Mesenchymal stem cell (in vitro differentiated cells and primary cell): ENCODE results near the gene EEIG1.

Experiments
- DNase-seq: peaks from one replicate; pipeline ENCODE4 v3.0.0-alpha.2; 2013
- H2AFZ ChIP-seq: one replicate; pipeline ENCODE4 v1.6.1; 2013; ENCODE audit warnings: low read depth, mild to moderate bottlenecking, control low read depth, inconsistent platforms, low read length, moderate library complexity
- H2AK5ac ChIP-seq: 2 replicates; pipeline ENCODE4 v1.6.1; 2013; ENCODE audit warnings: low read length, moderate library complexity, mild to moderate bottlenecking, inconsistent platforms; ENCODE audit not compliant: severe bottlenecking
- H2BK120ac ChIP-seq: one replicate; pipeline ENCODE4 v1.6.1; 2013; ENCODE audit warnings: low read depth, mild to moderate bottlenecking, inconsistent platforms, low read length, moderate library complexity
- H2BK12ac ChIP-seq, 2 experiments: one replicate each; pipeline ENCODE4 v1.6.1; 2013; ENCODE audit warnings: inconsistent platforms in 2 of 2, low read length in 2 of 2, mild to moderate bottlenecking in 2 of 2, moderate library complexity in 2 of 2, control low read depth in 1 of 2
- H2BK15ac ChIP-seq: one replicate; pipeline ENCODE4 v1.6.1; 2013; ENCODE audit warnings: mild to moderate bottlenecking, low read depth, inconsistent platforms; ENCODE audit not compliant: poor library complexity, severe bottlenecking
- H2BK5ac ChIP-seq: 2 replicates; pipeline ENCODE4 v1.6.1; 2013; ENCODE audit warnings: low read depth, mild to moderate bottlenecking, low read length, control low read depth, inconsistent platforms; ENCODE audit not compliant: poor library complexity, severe bottlenecking
- H3K14ac ChIP-seq, 2 experiments: one replicate each; pipeline ENCODE4 v1.6.1; 2013; ENCODE audit warnings: inconsistent platforms in 2 of 2, low read length in 2 of 2, control low read depth in 1 of 2, mild to moderate bottlenecking in 1 of 2, moderate library complexity in 1 of 2
- H3K18ac ChIP-seq, 2 experiments: one replicate each; pipeline ENCODE4 v1.6.1; 2013; ENCODE audit warnings: inconsistent platforms in 2 of 2, low read length in 2 of 2, control low read depth in 1 of 2, low read depth in 1 of 2, mild to moderate bottlenecking in 1 of 2
- H3K23ac ChIP-seq, 2 experiments: one replicate each; pipeline ENCODE4 v1.6.1; 2013; ENCODE audit warnings: inconsistent platforms in 2 of 2, low read length in 2 of 2, mild to moderate bottlenecking in 2 of 2, moderate library complexity in 2 of 2, control low read depth in 1 of 2
- H3K27ac ChIP-seq: 2 replicates; pipeline ENCODE4 v1.5.1; 2013; ENCODE audit warnings: mild to moderate bottlenecking, moderate library complexity, low read length, control low read depth, inconsistent platforms; ENCODE audit not compliant: poor library complexity, severe bottlenecking
- H3K27me3 ChIP-seq, 2 experiments: 2 replicates each; pipeline versions ENCODE4 v1.6.1 to v1.7.0; 2013; ENCODE audit warnings: low read length in 2 of 2, mild to moderate bottlenecking in 2 of 2, moderate library complexity in 2 of 2, control low read depth in 1 of 2, inconsistent platforms in 1 of 2; ENCODE audit not compliant: control insufficient read depth in 1 of 2, insufficient read depth in 1 of 2
- H3K36me3 ChIP-seq, 2 experiments: 2 replicates each; pipeline versions ENCODE4 v1.6.1 to v1.7.0; 2013; ENCODE audit warnings: low read length in 2 of 2, control low read depth in 1 of 2, inconsistent platforms in 1 of 2, low read depth in 1 of 2, mild to moderate bottlenecking in 1 of 2; ENCODE audit not compliant: insufficient read depth in 2 of 2, control insufficient read depth in 1 of 2
- H3K4ac ChIP-seq, 2 experiments: one replicate each; pipeline ENCODE4 v1.6.1; 2013; ENCODE audit warnings: inconsistent platforms in 2 of 2, low read length in 2 of 2, mild to moderate bottlenecking in 2 of 2, moderate library complexity in 2 of 2, control low read depth in 1 of 2, low read depth in 1 of 2
- H3K4me1 ChIP-seq: 2 replicates; pipeline ENCODE4 v1.6.1; 2013; ENCODE audit warnings: low read depth, low read length, control low read depth; ENCODE audit not compliant: control insufficient read depth, insufficient read depth
- H3K4me2 ChIP-seq: 2 replicates; pipeline ENCODE4 v1.6.1; 2013; ENCODE audit warnings: low read length, mild to moderate bottlenecking, inconsistent platforms; ENCODE audit not compliant: poor library complexity, severe bottlenecking
- H3K4me3 ChIP-seq, 2 experiments: 2 replicates each; pipeline versions ENCODE4 v1.5.1 to v1.7.0; 2013; ENCODE audit warnings: low read length in 2 of 2, mild to moderate bottlenecking in 2 of 2, control low read depth in 1 of 2, low read depth in 1 of 2; ENCODE audit not compliant: insufficient read depth in 1 of 2
- H3K79me1 ChIP-seq: replicated peaks from 2 replicates; pipeline ENCODE4 v1.6.1; 2013; ENCODE audit warnings: mild to moderate bottlenecking, control low read depth, low read length, inconsistent platforms; ENCODE audit not compliant: poor library complexity, severe bottlenecking
- H3K9ac ChIP-seq: 2 replicates; pipeline ENCODE4 v1.7.0; 2013; ENCODE audit warnings: mild to moderate bottlenecking, low read length, moderate library complexity
- H3K9me3 ChIP-seq: 2 replicates; pipeline ENCODE4 v1.7.0; 2013; ENCODE audit warnings: mild to moderate bottlenecking, low read length; ENCODE audit not compliant: control insufficient read depth
- H4K8ac ChIP-seq: one replicate; pipeline ENCODE4 v1.6.1; 2013; ENCODE audit warnings: inconsistent platforms, mild to moderate bottlenecking, low read length, moderate library complexity
- H4K91ac ChIP-seq: one replicate; pipeline ENCODE4 v1.6.1; 2013; ENCODE audit warnings: mild to moderate bottlenecking, low read length, inconsistent platforms
- WGBS: methylation state at CpG from one replicate; pipeline ENCODE4 v1.1.7; 2013; ENCODE audit warnings: mixed read lengths; 5-methylcytosine and 5-hydroxymethylcytosine counted together

The EEIG1 gene

GRCh38 chr9:127947841-127948710, 32.7 kb downstream of the EEIG1 start:
- H3K4me3 ChIP-seq: no peak overlapping the region
- DNase-seq: no peak
- no peak overlapping the region for H2BK12ac ChIP-seq
- H2BK15ac ChIP-seq: no peak overlapping the region
- no peak overlapping the region for H2BK120ac ChIP-seq
- no peak overlapping the region for H3K27ac ChIP-seq
- H3K79me1 ChIP-seq: peaks cover 15% of the 10 kb centered on the region
- no peak overlapping the region for H3K23ac ChIP-seq
- peaks cover 6% of the 10 kb centered on the region for H3K4me1 ChIP-seq
- no peak overlapping the region for H2AK5ac ChIP-seq
- H4K8ac ChIP-seq: no peak overlapping the region
- peaks cover 36 to 53% of the 10 kb centered on the region in 2 experiments for H3K36me3 ChIP-seq
- H3K9ac ChIP-seq: no peak overlapping the region
- no peaks in the 10 kb centered on the region for H3K9me3 ChIP-seq
- no peak overlapping the region for H3K14ac ChIP-seq
- H2BK5ac ChIP-seq: no peak overlapping the region
- 91% methylated on average over 17 of the region's 17 CpGs for WGBS
- H4K91ac ChIP-seq: no peak overlapping the region
- no peak overlapping the region for H2AFZ ChIP-seq
- no peaks in the 10 kb centered on the region for H3K27me3 ChIP-seq
- no peak overlapping the region for H3K4ac ChIP-seq
- no peak overlapping the region for H3K4me2 ChIP-seq
- no peak overlapping the region for H3K18ac ChIP-seq

GRCh38 chr9:127946728-127947127, 34.1 kb downstream of the EEIG1 start:
- no peak overlapping the region for H3K18ac ChIP-seq
- H3K9ac ChIP-seq: peak overlapping the region; percentile 32
- no peak overlapping the region for H4K8ac ChIP-seq
- peaks cover 7% of the 10 kb centered on the region for H3K4me1 ChIP-seq
- no peak overlapping the region for H2BK12ac ChIP-seq
- 73% methylated on average over 3 of the region's 3 CpGs for WGBS
- H2AFZ ChIP-seq: no peak overlapping the region
- H3K4me2 ChIP-seq: no peak overlapping the region
- no peak overlapping the region for H4K91ac ChIP-seq
- H3K27me3 ChIP-seq: no peaks in the 10 kb centered on the region
- peaks cover 49 to 66% of the 10 kb centered on the region in 2 experiments for H3K36me3 ChIP-seq
- no peak overlapping the region for H2BK15ac ChIP-seq
- H3K27ac ChIP-seq: no peak overlapping the region
- H3K9me3 ChIP-seq: no peaks in the 10 kb centered on the region
- no peak overlapping the region for H2BK120ac ChIP-seq
- no peak for DNase-seq
- no peak overlapping the region for H2AK5ac ChIP-seq
- no peak overlapping the region for H3K23ac ChIP-seq
- no peak overlapping the region for H3K4ac ChIP-seq
- H3K14ac ChIP-seq: no peak overlapping the region
- H3K79me1 ChIP-seq: peaks cover 11% of the 10 kb centered on the region
- H2BK5ac ChIP-seq: no peak overlapping the region
- H3K4me3 ChIP-seq: no peak overlapping the region

- Histone ChIP-seq H4K8ac (no peak overlapping the region), H3K79me1 (peaks cover 9% of the 10 kb centered on the region), H2BK120ac (no peak overlapping the region), H3K4me3 (no peak overlapping the region), H3K27ac (no peak overlapping the region), H3K36me3 (peaks cover 46 to 65% of the 10 kb centered on the region in 2 experiments), H3K27me3 (no peaks in the 10 kb centered on the region), H2BK5ac (no peak overlapping the region), H2AK5ac (no peak overlapping the region), H2AFZ (no peak overlapping the region), H2BK12ac (no peak overlapping the region), H2BK15ac (no peak overlapping the region), H3K9me3 (no peaks in the 10 kb centered on the region), H4K91ac (no peak overlapping the region), H3K14ac (no peak overlapping the region), H3K18ac (no peak overlapping the region), H3K4ac (no peak overlapping the region), H3K4me2 (no peak overlapping the region), H3K23ac (no peak overlapping the region), H3K4me1 (peaks cover 7% of the 10 kb centered on the region), H3K9ac (no peak overlapping the region)
- no peak for DNase-seq
- 95% methylated on average over 8 of the region's 9 CpGs for WGBS
Observed at GRCh38 chr9:127945942-127946341, 34.8 kb downstream of the EEIG1 start.

- DNase-seq: no peak
- Histone ChIP-seq H3K4me2 (no peak overlapping the region), H3K14ac (no peak overlapping the region), H3K18ac (no peak overlapping the region), H2BK5ac (no peak overlapping the region), H3K27me3 (no peaks in the 10 kb centered on the region), H4K91ac (no peak overlapping the region), H2BK15ac (no peak overlapping the region), H2BK12ac (no peak overlapping the region), H3K27ac (no peak overlapping the region), H2AK5ac (no peak overlapping the region), H3K79me1 (peaks cover 6% of the 10 kb centered on the region), H3K36me3 (peaks cover 46 to 59% of the 10 kb centered on the region in 2 experiments), H2AFZ (no peak overlapping the region), H3K4me3 (no peak overlapping the region), H3K4me1 (peaks cover 7% of the 10 kb centered on the region), H3K9ac (no peak overlapping the region), H3K9me3 (no peaks in the 10 kb centered on the region), H3K23ac (no peak overlapping the region), H3K4ac (no peak overlapping the region), H2BK120ac (no peak overlapping the region), H4K8ac (no peak overlapping the region)
- WGBS: 98% methylated on average over 24 of the region's 24 CpGs
Observed at GRCh38 chr9:127945338-127945737, 35.5 kb downstream of the EEIG1 start.
